ENCODE measurements around the gene GALK1.
A peak's percentile ranks its signal among the peaks of the same experiment; 100 is the strongest.

The GALK1 gene

DNA sequence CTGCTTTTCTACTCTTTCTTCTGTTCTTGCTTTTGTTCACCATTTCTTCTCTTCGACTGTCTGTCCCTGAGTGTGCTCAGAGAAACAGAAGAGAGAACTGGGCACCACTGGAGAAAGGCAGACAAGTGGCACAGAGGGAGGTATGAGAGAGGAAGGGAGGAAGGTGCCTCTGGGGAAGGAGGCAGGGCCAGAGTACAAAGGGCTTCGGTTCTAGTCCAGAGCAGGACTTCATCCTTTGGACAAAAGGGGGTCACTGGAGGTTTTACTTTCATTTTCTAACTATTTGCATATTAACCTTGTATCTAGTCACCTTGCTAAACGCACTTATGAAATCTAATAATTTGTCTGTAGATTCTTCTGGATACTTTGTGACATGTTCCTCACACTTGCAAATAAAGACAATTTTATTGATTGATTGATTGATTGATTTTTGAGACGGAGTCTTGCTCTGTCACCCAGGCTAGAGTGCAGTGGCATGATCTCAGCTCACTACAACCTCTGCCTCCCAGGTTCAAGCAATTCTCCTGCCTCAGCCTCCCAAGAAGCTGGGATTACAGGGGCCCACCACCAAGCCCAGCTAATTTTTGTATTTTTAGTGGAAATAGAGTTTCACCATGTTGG is 30.2 kb downstream of the GALK1 start:
- no peak overlapping the region for H3K4me3 ChIP-seq (ENCODE audit: low read length)
- DNase-seq (ENCODE audit: low read depth, low spot score) = no peak

- no peak for DNase-seq (ENCODE audit: low read depth, low spot score)
- H3K4me3 ChIP-seq (ENCODE audit: low read length) = no peak overlapping the region
Observed at GRCh38 chr17:75733471-75733870, 31.5 kb downstream of the GALK1 start.

GRCh38 chr17:75731716-75732498 is 33.1 kb downstream of the GALK1 start:
- DNase-seq (ENCODE audit: low read depth, low spot score) = no peak
- no peak overlapping the region for H3K4me3 ChIP-seq (ENCODE audit: low read length)

DNA sequence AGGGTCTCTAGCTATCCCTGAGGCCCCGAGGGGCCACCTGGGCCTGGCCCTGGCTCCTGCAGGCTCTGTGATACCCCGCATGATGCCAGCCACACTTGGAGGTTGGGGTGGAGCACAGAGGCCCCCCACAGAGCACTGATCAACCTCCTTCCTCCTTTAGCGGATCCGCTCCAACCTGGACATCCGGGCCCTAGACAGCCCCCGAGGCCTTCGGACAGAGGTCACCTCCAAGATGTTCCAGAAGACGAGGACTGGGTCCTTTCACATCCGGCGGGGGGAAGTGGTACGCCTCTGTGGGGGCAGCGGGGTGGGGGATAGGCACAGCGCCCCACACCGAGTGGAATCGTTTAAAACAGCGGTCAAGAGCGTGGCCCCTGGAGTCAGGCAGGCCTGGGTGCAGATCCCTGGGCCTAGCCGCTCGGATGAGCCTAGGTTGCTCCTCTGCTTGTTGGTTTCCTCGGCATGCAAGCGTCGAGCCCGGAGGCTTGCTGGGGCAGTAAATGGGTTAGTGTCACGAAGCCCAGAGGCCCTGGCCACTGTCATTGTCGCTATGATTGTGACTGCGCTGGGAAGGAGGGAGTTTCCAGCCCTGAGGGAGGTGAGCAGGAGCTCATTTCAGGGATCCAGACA is 33.8 kb downstream of the GALK1 start:
- H3K4me3 ChIP-seq (ENCODE audit: low read length) = no peak overlapping the region
- no peak for DNase-seq (ENCODE audit: low read depth, low spot score)

DNA sequence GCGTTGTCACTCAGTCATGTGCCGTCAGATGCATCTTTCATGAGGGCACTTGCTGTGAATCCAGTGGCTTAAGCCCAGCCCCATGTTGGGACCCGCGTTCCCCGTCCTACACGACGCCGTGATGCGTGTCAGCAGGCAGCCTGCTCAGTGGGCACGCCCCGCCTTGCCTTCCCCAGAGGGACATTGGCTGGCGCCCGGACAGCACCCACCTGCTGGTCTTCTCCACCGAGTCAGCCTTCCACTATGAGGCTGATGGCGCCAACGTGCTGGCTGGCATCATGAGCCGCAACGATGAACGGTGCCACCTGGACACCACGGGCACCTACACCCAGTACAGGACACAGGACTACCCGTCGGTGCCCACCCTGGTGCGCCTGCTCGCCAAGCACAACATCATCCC is 34.9 kb downstream of the GALK1 start:
- no peak overlapping the region for H3K4me3 ChIP-seq (ENCODE audit: low read length)
- DNase-seq (ENCODE audit: low read depth, low spot score) = no peak

- DNase-seq (ENCODE audit: low read depth, low spot score) = no peak
- no peak overlapping the region for H3K4me3 ChIP-seq (ENCODE audit: low read length)
Observed at GRCh38 chr17:75729351-75729750, 35.6 kb downstream of the GALK1 start.

GRCh38 chr17:75727391-75727790 is 37.6 kb downstream of the GALK1 start:
- H3K4me3 ChIP-seq (ENCODE audit: low read length) = no peak overlapping the region
- no peak for DNase-seq (ENCODE audit: low read depth, low spot score)

DNA sequence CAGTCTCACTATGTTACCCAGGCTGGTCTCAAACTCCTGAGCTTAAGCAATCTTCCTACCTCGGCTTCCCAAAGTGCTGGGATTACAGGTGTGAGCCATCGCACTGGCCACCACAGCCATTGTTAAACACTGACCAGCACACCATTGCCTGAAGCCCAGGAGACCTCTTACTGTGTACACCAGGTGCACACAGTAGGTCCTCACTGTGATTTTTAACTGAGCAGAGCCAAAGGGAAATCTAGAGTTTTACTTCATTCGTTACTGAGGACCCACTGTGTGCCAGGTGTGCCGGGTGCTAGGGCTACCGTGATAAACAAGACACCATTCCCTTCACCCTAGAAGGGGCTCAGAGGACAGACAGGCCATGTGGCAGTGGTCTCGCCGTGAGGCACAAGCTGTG is 39.5 kb downstream of the GALK1 start:
- DNase-seq (ENCODE audit: low read depth, low spot score) = no peak

DNA sequence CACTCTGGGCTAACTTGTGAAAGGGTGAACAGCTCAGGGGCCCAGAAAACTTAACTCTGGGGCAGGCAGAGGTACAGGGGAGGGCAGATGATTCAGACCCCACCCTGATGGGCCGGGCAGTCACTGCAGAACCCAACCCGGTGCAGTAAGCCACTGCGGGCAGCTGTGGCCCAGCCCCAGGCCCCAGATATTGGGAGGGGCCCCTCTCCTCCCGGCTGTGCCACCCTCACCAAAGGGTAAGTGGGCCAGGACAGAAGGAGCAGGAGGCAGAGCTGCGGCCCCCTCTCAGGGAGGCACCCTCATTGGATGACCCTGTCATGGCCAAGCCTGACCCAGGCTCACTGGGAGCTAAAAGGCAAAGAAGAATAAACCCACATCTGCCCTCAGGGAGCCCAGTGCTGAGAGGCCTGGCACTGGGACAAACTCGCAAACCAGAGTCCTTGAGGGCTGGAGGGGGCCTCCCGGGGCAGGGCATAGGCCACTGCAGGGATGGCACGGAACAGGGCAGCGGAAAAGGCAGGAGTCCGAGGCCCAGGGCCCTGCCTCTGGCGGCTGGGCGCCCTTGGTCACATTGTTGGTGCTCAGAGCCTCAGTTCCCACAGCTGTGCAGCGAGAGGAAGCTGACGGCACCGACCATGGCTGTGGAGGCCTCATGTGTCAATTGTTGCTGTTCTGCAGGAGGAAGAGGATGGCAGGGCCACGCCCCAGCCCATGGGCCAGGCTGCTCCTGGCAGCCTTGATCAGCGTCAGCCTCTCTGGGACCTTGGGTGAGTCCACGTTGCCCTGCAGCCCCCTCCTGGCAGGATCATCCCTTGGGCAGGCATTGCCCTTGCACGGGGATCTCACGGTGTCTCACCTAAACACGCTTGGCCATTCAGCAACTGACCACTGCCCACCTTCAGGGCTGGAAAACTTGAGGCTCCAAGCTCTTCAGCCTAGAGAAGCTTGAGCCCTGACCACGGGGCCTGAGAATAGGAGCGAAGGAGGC is 40.7 kb downstream of the GALK1 start:
- no peak overlapping the region for H3K4me3 ChIP-seq (ENCODE audit: low read length)
- DNase-seq (ENCODE audit: low read depth, low spot score) = no peak

More for the DNA sequence above, 39.5 kb downstream of the GALK1 start:
- no peak overlapping the region for H3K4me3 ChIP-seq (ENCODE audit: low read length)

DNA sequence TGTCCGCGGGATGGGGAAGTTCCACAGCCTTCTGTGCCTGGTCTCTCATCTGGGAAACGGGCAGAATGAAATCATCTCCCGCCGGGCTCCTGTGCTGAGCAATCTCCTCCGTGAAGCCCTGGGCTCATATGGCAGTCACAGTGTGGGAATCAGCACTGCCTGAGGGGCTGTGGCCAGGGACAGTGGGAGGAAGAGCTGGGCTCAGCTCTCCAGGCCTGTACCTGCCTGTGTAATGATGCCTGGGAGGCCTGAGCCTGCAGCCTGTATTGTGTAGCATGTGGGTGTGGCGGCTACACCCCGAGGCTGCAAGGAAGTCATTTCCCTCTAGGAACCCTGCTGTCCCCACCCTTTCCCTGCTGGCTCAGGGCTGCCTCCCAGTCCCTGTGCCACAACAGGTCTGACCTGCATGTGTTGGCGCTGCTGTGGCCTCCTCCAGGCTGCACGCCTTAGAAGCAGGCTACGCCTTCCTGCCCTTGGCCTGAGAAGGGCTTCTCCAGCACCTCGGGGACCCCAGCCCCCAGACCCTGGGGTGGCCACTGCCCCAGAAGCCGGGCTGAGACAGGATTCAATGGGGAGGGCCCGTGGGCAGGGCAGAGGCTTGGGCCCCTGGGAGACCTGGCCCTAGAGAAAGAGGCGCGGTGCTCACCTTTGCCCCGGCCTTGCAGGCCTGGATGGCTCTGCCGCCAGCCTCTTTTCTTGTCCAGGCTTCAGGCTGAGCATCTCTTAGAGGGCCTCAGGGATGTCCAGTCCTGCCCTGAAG is 41.6 kb downstream of the GALK1 start:
- no peak for DNase-seq (ENCODE audit: low read depth, low spot score)
- H3K4me3 ChIP-seq (ENCODE audit: low read length) = no peak overlapping the region

- no peak overlapping the region for H3K4me3 ChIP-seq (ENCODE audit: low read length)
- no peak for DNase-seq (ENCODE audit: low read depth, low spot score)
Observed at GRCh38 chr17:75722542-75723095, 42.4 kb downstream of the GALK1 start.

DNA sequence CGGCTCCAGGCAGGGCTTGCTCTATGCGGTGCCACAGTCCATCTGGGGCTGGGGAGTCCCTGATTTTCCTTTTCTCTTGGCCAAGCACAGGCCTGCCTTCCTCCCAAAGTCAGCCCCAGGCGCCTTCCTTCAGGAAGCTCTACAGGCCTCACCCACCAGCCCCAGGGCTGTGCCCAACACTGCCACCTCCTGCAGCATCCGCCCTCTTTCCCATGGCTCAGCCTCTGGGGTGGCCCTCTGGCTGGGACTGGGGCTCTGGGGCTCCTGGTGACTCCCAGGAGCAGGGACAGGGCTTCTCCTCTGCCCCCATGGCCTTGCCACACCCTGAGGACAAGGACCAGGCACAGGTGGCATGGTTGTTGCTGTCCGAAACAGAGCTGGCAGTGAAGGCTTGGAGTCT is 42.9 kb downstream of the GALK1 start:
- no peak for DNase-seq (ENCODE audit: low read depth, low spot score)
- H3K4me3 ChIP-seq (ENCODE audit: low read length) = no peak overlapping the region

DNA sequence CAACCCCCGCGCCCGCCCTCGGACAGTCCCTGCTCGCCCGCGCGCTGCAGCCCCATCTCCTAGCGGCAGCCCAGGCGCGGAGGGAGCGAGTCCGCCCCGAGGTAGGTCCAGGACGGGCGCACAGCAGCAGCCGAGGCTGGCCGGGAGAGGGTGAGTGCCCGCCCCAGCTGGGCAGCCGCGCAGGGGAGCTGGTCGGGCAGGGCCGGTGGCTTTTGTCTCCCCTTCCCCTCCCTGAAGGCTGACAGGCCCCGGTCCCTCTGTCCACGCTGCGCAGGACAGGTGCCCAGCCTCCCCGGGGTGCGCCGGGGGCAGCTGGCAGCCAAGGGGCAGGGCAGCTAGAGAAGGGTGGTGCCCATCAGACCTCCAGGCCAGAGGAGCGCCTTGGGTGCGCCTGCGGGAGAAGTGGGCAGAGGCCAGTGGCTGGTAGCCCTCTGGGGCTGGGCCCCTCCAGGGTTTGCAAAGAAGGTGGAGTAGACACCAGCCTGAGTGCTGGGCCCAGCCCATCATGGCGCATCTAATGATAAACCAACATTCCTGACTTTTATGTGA is 43.5 kb downstream of the GALK1 start:
- H3K4me3 ChIP-seq (ENCODE audit: low read length) = no peak overlapping the region
- DNase-seq (ENCODE audit: low read depth, low spot score) = no peak

DNA sequence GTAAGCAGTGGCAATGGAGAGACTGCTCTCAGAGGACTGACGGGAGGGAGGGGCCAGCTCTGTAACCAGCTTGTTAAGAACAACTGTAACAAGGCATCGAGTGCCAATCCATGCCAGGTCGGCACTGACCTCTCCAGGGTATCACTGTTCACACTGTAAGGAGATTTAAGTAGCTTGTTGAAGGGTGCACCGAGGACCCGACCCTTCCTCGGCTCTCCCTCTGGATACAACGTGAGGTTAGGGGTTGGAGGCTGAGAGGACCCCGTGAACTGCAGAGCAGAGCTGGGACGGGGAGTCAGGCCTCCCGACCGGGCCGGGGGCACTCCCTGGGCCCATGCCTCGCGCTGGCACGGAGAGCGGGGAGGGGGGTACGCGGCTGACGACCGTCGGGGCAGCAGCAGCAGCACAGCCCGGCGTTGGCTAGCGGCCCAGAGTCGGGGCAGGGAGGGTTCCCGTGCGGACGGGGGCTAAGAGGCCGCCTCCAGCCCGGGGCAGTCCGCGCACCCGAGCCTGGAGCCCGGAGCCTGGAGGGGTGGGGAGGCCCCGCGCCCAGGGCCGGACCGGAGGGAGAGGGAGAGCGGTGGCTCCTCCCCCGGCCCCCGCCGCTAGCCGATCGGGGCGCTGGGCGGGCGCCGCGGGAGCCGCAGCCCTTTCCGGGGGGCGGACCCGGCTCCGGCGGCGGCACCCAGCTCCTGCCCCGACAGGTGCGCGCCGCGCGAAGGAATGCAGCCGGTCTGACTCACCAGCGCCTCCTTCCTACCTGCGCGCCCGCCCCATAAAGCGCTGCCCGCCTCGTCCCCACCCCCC is 44.1 kb downstream of the GALK1 start, which contains the start of gene ITGB4:
Gene ITGB4, plus strand, starts transcription at position 804 of the 807 bp plus-strand sequence. CDS start 3,245 bp downstream, outside the sequence.
- peak within 1 kb of the TSS; percentile 38 for H3K4me3 ChIP-seq (ENCODE audit: low read length)
- DNase-seq (ENCODE audit: low read depth, low spot score) = no peak

DNA sequence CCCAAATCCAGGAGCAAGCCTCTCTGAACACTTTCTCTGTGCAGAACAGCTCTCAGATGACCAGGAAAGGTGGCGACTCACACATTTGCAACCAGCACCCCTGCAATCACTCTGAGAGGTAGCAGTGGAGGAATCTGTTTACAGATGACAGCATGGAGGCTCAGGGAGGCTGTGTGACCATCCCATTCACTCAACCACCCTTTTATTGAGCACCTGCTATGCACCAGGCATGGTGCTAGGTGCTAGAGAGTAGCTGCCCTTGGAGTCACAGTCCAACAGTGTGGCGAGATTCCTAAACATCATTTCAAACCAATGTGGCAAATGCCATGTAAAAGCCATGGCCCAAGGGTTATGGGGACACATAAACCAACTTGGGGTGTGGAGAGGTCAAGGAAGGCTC is 45.3 kb downstream of the GALK1 start:
- no peak for DNase-seq (ENCODE audit: low read depth, low spot score)

GRCh38 chr17:75712446-75712845 is 52.5 kb downstream of the GALK1 start:
- H3K4me3 ChIP-seq (ENCODE audit: low read length) = no peak overlapping the region
- no peak for DNase-seq (ENCODE audit: low read depth, low spot score)

More for the DNA sequence above, 45.3 kb downstream of the GALK1 start:
- H3K4me3 ChIP-seq (ENCODE audit: low read length) = no peak overlapping the region
